Upper lobe of left lung (tissue), 4 donors: ENCODE measurements around the gene DPP9.

Source experiments
- POLR2A ChIP-seq, 4 donors: fragments of 450-650 bp; IDR thresholded peaks; one replicate each; pipeline ENCODE4 v1.5.1; 2016 to 2017; ENCODE audit warnings: antibody characterized with exemption in 4 of 4, mild to moderate bottlenecking in 2 of 4
- TF ChIP-seq, protein P1 (sequence below), 6 experiments: fragments of 450-650 bp in 4 of 6; fragments of 200-600 bp in 2 of 6; sonication (generic) in 2 of 6; IDR thresholded peaks; one replicate each; pipeline ENCODE4 v1.5.1; 2016 to 2019; ENCODE audit warnings: antibody characterized with exemption in 6 of 6

DNA sequence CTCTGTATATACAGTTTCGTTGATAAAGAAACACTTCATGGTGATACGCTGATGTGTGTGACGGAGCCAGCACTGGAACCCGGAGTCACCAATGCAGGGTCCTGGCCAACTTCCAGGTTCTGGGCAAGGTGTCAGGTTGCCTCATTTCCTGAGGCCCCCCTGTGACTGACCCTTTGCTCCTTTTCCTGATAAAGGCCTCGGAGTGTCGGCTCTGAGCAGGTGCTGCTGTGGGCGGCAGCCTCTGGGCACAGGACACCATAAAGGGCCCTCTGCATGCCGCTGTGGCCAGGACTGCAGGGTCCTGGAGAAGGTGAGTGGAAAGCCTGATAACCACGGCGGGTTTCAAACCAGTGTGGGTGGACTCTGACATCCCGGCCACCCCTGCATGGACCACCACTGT lies 36.2 kb downstream of the DPP9 start:
- TF ChIP-seq, protein P1, sequence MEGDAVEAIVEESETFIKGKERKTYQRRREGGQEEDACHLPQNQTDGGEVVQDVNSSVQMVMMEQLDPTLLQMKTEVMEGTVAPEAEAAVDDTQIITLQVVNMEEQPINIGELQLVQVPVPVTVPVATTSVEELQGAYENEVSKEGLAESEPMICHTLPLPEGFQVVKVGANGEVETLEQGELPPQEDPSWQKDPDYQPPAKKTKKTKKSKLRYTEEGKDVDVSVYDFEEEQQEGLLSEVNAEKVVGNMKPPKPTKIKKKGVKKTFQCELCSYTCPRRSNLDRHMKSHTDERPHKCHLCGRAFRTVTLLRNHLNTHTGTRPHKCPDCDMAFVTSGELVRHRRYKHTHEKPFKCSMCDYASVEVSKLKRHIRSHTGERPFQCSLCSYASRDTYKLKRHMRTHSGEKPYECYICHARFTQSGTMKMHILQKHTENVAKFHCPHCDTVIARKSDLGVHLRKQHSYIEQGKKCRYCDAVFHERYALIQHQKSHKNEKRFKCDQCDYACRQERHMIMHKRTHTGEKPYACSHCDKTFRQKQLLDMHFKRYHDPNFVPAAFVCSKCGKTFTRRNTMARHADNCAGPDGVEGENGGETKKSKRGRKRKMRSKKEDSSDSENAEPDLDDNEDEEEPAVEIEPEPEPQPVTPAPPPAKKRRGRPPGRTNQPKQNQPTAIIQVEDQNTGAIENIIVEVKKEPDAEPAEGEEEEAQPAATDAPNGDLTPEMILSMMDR (IDR thresholded peaks at IDR 0.05), result no peak
- no peak for TF ChIP-seq POLR2A (IDR thresholded peaks at IDR 0.05)
